Limb (tissue), 2 donors: ENCODE results near the gene AMY2A.
"Not testable (repeated sequence)": the region's sequence is repeated elsewhere in the genome, so short reads cannot be mapped to it uniquely, and the experiment has no call there.

Source experiments
- DNase-seq, 2 donors: peaks; one replicate each; pipeline ENCODE4 v3.0.0-alpha.2; 2016; ENCODE audit errors: extremely low spot score in 2 of 2

The AMY2A gene

GRCh38 chr1:103616994-103617477, at the start of gene AMY2A:
TSS of gene AMY2A (plus strand) at chr1:103617427. CDS start at chr1:103617441, 14 bp downstream.
- not testable (repeated sequence) for DNase-seq

GRCh38 chr1:103569493-103569892, 47.7 kb upstream of the AMY2A start:
- no peak for DNase-seq

- not testable (repeated sequence) for DNase-seq
These were observed 45.9 kb upstream of the AMY2A start, which contains the start of gene AMY2B for GRCh38 chr1:103571289-103571688. TSS of gene AMY2B (plus strand) at chr1:103571589. CDS start at chr1:103571603, 14 bp downstream.

- DNase-seq, result no peak
These were observed 41.2 kb upstream of the AMY2A start for GRCh38 chr1:103576065-103576464.

- DNase-seq, result not testable (repeated sequence)
These were observed 40.4 kb upstream of the AMY2A start for GRCh38 chr1:103576784-103577183.

GRCh38 chr1:103582464-103582863, 34.8 kb upstream of the AMY2A start:
- no peak for DNase-seq

GRCh38 chr1:103583887-103584286, 33.3 kb upstream of the AMY2A start:
- DNase-seq, result no peak

GRCh38 chr1:103584537-103584936, 32.7 kb upstream of the AMY2A start:
- DNase-seq, result no peak

GRCh38 chr1:103602740-103603139, 14.5 kb upstream of the AMY2A start:
- DNase-seq, result not testable (repeated sequence)

GRCh38 chr1:103616362-103616761, 865 bp upstream of the AMY2A start:
- no peak for DNase-seq

GRCh38 chr1:103627436-103627835, 10.2 kb downstream of the AMY2A start:
- not testable (repeated sequence) for DNase-seq

- not testable (repeated sequence) for DNase-seq
These were observed 24.0 kb downstream of the AMY2A start for GRCh38 chr1:103641194-103641593.

GRCh38 chr1:103643908-103644307, 26.7 kb downstream of the AMY2A start:
- DNase-seq, result not testable (repeated sequence)

GRCh38 chr1:103650305-103650704, 33.1 kb downstream of the AMY2A start:
- not testable (repeated sequence) for DNase-seq

GRCh38 chr1:103650889-103651288, 33.7 kb downstream of the AMY2A start:
- DNase-seq, result not testable (repeated sequence)

GRCh38 chr1:103654133-103654532, 36.9 kb downstream of the AMY2A start:
- not testable (repeated sequence) for DNase-seq

GRCh38 chr1:103655460-103655859, 38.2 kb downstream of the AMY2A start, which contains the start of gene AMY1A:
TSS of gene AMY1A (plus strand) at chr1:103655760. CDS start at chr1:103656331, 571 bp downstream.
- DNase-seq, result not testable (repeated sequence)
